Inferior parietal cortex (tissue), 1 donor: ENCODE measurements around the gene PI4KA.
"Not testable (repeated sequence)": the region's sequence is repeated elsewhere in the genome, so short reads cannot be mapped to it uniquely, and the experiment has no call there.

Experiments
- DNase-seq: peaks from one replicate; pipeline ENCODE4 v3.0.0-alpha.2; 2016; ENCODE audit errors: extremely low spot score

The PI4KA gene

GRCh38 chr22:20664594-20664959 lies 194.0 kb downstream of the PI4KA start:
- no peak for DNase-seq

GRCh38 chr22:20663941-20664593 lies 194.5 kb downstream of the PI4KA start:
- DNase-seq, result no peak

GRCh38 chr22:20663137-20663828 lies 195.3 kb downstream of the PI4KA start:
- DNase-seq, result no peak

- not testable (repeated sequence) for DNase-seq
Observed at GRCh38 chr22:20662524-20663036, 196.0 kb downstream of the PI4KA start.

- DNase-seq, result no peak
Observed at GRCh38 chr22:20661473-20661872, 197.1 kb downstream of the PI4KA start.

GRCh38 chr22:20660441-20661054 lies 198.1 kb downstream of the PI4KA start:
- no peak for DNase-seq

- no peak for DNase-seq
Observed at GRCh38 chr22:20659920-20660319, 198.7 kb downstream of the PI4KA start.

GRCh38 chr22:20659258-20659657 lies 199.4 kb downstream of the PI4KA start:
- DNase-seq, result no peak

GRCh38 chr22:20658433-20659222 lies 200.0 kb downstream of the PI4KA start:
- no peak for DNase-seq

GRCh38 chr22:20657963-20658362 lies 200.6 kb downstream of the PI4KA start:
- DNase-seq, result no peak
